PC-3 (cell line): ENCODE measurements around the gene CCDC201.
"Not testable (repeated sequence)": the region's sequence is repeated elsewhere in the genome, so short reads cannot be mapped to it uniquely, and the experiment has no call there.

ENCODE experiments used
- EZH2 ChIP-seq: fragments of 300-600 bp; sonication (generic); IDR thresholded peaks from one replicate; pipeline ENCODE4 v1.6.1; 2017; ENCODE audit warnings: antibody characterized with exemption, mild to moderate bottlenecking, low read length; ENCODE audit not compliant: unreplicated experiment
- EZH2phosphoT487 ChIP-seq: fragments of 300-600 bp; sonication (generic); IDR thresholded peaks from 2 replicates; pipeline ENCODE4 v1.6.1; 2018; ENCODE audit warnings: mild to moderate bottlenecking, antibody characterized with exemption, low read length, borderline replicate concordance
- TF ChIP-seq, protein P1 (sequence below): fragments of 300-600 bp; sonication (generic); conservative IDR thresholded peaks from 2 replicates; pipeline ENCODE4 v1.5.1; 2017; ENCODE audit warnings: antibody characterized with exemption, low read depth, mild to moderate bottlenecking, low read length

- not testable (repeated sequence) for TF ChIP-seq EZH2phosphoT487, EZH2
- TF ChIP-seq, protein P1, sequence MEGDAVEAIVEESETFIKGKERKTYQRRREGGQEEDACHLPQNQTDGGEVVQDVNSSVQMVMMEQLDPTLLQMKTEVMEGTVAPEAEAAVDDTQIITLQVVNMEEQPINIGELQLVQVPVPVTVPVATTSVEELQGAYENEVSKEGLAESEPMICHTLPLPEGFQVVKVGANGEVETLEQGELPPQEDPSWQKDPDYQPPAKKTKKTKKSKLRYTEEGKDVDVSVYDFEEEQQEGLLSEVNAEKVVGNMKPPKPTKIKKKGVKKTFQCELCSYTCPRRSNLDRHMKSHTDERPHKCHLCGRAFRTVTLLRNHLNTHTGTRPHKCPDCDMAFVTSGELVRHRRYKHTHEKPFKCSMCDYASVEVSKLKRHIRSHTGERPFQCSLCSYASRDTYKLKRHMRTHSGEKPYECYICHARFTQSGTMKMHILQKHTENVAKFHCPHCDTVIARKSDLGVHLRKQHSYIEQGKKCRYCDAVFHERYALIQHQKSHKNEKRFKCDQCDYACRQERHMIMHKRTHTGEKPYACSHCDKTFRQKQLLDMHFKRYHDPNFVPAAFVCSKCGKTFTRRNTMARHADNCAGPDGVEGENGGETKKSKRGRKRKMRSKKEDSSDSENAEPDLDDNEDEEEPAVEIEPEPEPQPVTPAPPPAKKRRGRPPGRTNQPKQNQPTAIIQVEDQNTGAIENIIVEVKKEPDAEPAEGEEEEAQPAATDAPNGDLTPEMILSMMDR: not testable (repeated sequence)
Measured at GRCh38 chr7:45841926-45842717, 30.8 kb downstream of the CCDC201 start.
